Stimulated activated CD4-positive, alpha-beta T cell treated with anti-CD3 and anti-CD28 coated beads, Interleukin-4, amount 100 ng/mL, for 24 hours (primary cell): ENCODE data around the gene KCNE1.
"Not testable (repeated sequence)": the region's sequence is repeated elsewhere in the genome, so short reads cannot be mapped to it uniquely, and the experiment has no call there.

Experiments used
- DNase-seq: peaks from one replicate; pipeline ENCODE4 v3.0.0-alpha.2; 2020

KCNE1 gene

GRCh38 chr21:34511787-34512455 is at the start of gene KCNE1:
TSS of gene KCNE1 (minus strand) at chr21:34512210. CDS start at chr21:34449634, 62,576 bp downstream.
- DNase-seq: no peak

- no peak for DNase-seq
Observed at GRCh38 chr21:34561806-34562205, 49.8 kb upstream of the KCNE1 start.

DNA sequence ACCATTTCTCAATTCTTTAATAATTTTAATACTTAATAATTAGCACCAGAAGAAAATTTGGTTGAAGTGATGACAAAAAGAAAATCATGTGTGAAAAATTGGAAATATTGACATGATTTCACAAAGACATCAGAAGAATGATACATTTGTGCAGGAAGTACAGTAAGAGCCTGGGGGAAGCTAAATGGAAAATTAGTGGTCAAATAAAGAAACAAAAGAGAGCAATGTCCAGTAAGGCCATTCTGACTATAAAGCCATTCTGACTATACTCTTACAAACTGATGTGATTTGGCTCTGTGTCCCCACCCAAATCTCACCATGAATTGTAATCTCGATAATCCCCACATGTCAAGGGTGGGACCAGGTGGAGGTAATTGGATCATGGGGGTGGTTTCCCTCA is 48.6 kb upstream of the KCNE1 start:
- DNase-seq: no peak

DNA sequence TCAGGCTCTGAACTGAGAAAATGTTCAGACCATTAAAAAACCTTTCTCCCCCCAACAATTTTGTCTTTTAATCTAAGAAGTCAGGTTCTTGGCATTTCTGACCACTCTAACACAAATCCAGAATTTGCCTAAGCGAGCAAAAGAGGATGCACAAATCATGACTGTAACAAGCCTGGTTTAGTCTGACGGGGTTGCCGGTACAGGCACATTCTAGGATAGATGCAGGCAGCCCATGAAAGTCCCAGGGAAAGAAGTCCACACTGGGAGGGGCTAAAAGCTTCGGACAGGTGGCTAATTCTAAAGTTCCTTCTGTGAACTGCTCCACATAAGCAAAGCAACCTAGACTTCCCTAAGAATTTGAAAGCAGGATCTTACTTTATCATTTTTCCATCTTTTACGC is 48.0 kb upstream of the KCNE1 start:
- no peak for DNase-seq

- no peak for DNase-seq
Observed at GRCh38 chr21:34559089-34559631, 47.1 kb upstream of the KCNE1 start.

- DNase-seq: no peak
Observed at GRCh38 chr21:34558166-34558565, 46.2 kb upstream of the KCNE1 start.

GRCh38 chr21:34557261-34557660 is 45.3 kb upstream of the KCNE1 start:
- no peak for DNase-seq

DNA sequence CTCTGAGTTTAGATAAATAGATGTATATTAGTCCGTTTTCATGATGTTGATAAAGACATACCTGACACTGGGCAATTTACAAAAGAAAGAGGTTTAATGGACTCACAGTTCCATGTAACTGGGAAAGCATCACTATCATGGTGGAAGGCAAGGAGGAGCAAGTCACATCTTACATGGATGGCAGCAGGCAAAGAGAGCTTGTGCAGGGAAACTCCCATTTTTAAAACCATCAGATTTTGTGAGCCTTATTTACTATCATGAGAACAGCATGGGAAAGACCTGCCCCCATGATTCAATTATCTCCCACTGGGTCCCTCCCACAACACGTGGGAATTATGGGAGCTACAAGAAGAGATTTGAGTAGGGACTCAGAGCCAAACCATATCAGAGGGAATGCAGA is 42.7 kb upstream of the KCNE1 start:
- not testable (repeated sequence) for DNase-seq

DNA sequence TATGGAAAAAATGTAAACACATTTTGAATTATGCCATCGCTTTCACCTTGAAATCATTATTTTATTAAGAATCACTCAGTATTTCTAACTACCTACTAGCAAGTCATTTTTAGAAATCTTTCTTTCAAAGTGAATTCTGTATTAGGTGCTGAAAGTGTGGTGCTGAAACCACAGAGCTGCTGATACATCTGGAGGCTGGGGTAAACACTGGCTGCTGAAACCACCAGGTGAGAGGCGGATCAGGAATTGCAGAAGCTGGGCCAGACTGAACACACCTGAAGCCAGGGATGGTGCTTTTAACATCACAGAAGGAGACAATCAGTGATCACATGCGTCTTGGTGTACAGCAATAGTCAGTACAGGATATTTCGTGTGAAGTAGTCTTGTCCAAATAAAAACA is 42.2 kb upstream of the KCNE1 start:
- DNase-seq: no peak

DNA sequence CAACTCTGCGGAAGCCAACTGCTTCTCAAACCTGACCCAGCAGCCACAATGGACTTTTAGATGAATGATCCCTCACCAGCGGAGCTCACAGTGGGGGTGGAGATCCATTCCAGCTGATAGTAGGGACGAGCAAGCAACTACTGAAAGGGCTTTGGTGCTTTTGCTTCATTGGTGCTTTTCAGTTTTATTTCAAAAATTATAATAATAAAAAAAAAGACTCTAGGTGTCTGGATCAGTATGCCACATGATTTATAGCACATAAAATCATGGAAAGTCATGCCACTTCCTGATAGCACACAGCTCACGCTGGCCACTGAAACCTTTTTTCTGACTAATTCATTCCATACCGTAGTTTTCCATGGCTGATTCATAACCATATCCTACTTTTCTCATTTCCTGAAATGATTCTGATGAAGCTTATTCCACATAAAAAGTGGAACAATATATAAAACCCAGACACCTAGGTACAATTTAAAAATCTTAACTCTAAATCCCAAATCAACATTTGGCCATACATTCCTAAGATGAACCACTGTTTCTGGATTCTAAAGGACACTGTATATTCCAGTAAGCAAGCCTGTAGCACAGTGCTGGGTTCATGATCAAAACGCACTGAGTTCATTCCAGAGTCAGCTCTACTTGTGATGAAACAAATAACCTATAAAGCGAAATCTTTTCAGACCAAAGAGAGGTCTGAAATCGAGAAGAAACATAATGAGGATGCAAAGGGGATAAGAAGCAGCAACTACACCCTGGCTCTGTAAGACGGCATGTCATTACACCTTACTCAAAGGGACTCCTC is 41.3 kb upstream of the KCNE1 start:
- no peak for DNase-seq

GRCh38 chr21:34552360-34553098 is 40.5 kb upstream of the KCNE1 start:
- DNase-seq: no peak

- DNase-seq: no peak
Observed at GRCh38 chr21:34550182-34550799, 38.3 kb upstream of the KCNE1 start.

DNA sequence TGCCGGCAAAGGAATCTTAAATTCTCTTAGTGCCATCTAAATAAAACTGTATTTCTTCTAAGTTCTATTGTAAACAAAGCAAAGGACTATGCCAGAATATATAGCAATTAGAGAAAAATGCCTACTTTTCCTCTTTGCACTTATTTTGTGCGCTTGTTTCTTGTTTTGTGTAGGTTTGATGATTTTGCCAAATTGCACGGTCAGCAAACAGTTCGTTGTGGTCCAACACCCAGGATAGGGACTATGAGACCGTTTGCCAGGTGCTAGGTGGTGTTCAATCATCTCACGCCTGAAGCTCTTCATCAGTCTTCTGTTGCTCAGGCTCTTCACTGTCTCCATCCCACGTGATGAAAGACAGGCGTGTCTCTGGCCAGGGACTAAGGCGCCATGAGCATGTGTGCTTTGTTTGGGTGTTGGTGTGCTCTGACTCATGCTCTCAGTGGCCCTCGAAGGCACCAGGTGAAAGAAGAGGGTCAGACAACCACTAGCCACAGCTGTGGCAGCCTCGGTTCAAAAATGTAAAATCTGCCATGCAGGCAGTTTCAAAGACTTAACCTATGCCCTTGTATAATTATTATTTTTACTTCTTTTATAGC is 36.9 kb upstream of the KCNE1 start:
- no peak for DNase-seq

DNA sequence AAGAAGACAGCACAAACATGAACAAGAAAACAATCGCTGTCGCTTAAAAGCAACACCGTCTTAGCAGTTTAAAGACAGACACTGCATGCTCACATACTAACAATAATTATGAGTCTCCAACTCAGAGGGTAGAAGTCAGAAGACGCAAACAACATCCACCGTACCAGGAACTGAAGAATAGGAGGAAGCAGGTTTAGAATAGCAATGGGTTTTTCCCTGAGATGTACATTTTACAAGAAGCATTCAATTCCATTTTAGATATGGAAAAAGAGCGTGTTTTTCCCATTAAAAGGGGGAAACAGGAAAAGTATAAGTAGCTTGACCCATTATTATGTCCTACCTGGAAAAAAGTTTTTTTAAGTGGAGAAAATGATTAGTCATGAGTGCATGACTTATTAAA is 34.5 kb upstream of the KCNE1 start:
- no peak for DNase-seq

DNA sequence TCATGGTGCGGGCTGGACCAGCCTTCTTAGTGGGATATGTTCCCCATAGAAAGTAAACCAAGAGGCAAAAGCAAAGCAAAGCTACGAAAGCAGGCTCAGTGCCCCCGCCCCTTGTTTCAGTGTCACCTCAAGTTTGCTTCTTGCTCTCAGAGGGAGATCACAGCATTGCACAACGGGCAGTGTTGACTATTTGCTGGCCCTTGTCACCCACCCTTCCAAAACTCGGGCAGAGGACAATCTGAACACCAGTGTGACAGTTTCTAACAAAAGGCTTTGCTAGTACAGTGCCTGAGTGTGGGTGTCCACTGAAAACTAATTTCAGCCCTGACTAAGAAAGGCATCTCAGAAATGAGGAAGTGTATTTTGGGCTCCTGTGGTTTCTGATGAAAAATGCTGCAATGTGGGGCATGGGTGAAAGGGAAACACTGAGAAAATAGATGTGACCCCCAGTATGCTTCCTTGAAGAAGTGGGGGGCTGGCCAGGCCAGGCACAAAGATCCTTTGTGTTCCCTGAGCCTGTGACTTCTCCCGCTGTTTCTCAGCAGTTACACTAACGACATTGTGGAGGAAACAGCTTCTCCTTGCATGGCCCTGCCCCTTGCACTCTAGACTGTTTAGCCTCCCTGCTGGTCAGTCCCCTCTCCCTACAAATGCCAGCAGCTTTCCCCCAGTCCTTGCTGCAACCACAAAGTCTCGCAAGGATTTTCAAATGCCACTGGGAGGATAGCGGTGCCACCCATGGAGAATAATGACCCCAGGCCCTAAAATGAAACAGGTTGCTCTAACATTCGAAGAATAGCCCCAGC is 33.3 kb upstream of the KCNE1 start:
- DNase-seq: no peak

GRCh38 chr21:34544032-34544496 is 32.1 kb upstream of the KCNE1 start:
- peak; percentile 58 for DNase-seq

GRCh38 chr21:34543017-34543416 is 31.0 kb upstream of the KCNE1 start:
- DNase-seq: no peak

GRCh38 chr21:34540206-34540605 is 28.2 kb upstream of the KCNE1 start:
- DNase-seq: no peak

GRCh38 chr21:34537838-34538237 is 25.8 kb upstream of the KCNE1 start:
- no peak for DNase-seq

- no peak for DNase-seq
Observed at GRCh38 chr21:34536820-34537219, 24.8 kb upstream of the KCNE1 start.

GRCh38 chr21:34536311-34536710 is 24.3 kb upstream of the KCNE1 start:
- DNase-seq: no peak

DNA sequence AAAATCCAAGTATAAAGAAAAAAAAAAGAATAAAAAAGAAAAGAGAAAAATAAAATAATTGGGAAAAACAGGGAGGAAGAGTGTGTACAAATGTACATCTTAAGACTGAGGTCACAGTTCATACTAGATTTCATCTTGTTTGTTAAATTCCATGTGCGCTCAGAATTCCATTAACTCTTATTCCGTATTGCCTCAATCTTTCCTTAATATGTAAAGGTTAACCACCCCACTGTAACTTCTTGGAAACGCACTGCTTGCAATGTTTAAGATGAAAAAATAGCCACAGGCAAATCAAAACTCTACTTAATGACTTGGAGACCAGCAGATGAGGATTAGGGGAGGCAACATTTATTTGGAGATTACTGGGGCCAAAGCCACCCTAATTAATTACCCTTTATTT is 23.9 kb upstream of the KCNE1 start:
- DNase-seq: no peak
